Urothelium cell line (cell line): ENCODE results near the gene PAK2.
"Not testable (repeated sequence)": the region's sequence is repeated elsewhere in the genome, so short reads cannot be mapped to it uniquely, and the experiment has no call there.

Experiments used
- DNase-seq: peaks from one replicate; pipeline ENCODE4 v3.0.0; 2011; ENCODE audit warnings: low spot score, mixed read lengths
- FAIRE-seq: peaks from 2 replicates; lab custom pipeline; 2011; peaks lifted over from hg19 to GRCh38; lab: Jason Lieb, UNC

PAK2 gene

GRCh38 chr3:196777836-196778235 lies 38.2 kb downstream of the PAK2 start:
- FAIRE-seq (no peak), DNase-seq (no peak)

GRCh38 chr3:196778755-196779154 lies 39.1 kb downstream of the PAK2 start:
- DNase-seq (no peak), FAIRE-seq (no peak)

DNA sequence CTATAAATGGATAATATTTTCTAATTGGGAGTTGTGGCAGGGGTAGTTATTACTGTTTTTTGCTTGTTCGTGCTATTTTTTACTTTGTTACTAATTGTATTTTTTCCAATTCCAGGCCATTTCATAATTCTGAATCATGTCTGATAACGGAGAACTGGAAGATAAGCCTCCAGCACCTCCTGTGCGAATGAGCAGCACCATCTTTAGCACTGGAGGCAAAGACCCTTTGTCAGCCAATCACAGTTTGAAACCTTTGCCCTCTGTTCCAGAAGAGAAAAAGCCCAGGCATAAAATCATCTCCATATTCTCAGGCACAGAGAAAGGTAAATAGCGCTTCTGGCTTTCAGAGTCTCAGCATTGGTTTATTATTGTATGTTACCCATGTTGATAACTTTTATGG lies 42.9 kb downstream of the PAK2 start:
- FAIRE-seq (no peak), DNase-seq (no peak)

GRCh38 chr3:196788528-196788927 lies 48.9 kb downstream of the PAK2 start:
- DNase-seq (no peak), FAIRE-seq (no peak)

DNA sequence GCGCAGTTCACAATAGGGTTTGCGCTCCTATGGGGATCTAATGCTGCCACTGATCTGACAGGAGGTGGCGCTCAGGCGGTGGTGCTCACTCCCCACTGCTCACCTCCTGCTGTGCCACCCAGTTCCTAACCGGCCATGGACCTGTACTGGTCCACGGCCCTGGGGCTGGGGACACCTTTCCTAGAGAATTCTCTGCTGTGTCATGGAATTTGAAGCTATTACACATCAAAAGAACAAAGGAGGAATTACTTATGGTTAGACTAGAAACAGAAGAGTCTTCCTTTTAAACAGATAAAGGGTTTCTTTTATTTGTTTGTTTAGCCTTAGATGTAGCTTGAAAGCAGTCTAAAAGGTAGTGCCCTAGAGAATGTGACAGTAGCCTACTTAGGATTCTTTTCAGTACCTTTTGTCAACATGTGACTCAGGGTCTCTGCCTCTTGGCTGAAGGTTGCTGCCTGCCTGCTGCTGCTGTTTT lies 50.3 kb downstream of the PAK2 start:
- FAIRE-seq (no peak), DNase-seq (no peak)

DNA sequence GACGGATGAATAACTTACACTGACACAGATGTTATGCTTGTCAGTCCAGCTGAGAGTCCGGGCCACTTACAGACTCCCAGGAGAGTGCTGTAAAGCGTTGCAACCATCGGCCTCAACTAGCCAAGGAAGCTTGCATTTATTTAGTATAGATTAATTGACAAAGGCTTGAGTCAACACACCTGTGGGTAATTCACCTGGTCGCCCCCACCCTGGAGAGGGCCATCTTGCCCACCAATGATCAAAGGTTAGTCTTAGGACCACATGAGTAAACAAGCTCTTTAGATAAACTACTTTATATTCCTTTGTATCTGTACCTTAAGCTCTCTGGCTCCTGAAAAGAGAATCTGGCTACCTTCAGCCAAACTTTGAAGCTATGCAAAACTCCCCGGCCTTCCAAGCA lies 51.0 kb downstream of the PAK2 start:
- DNase-seq: no peak
- FAIRE-seq: no peak

- FAIRE-seq (no peak), DNase-seq (peak; percentile 45)
Observed at GRCh38 chr3:196792771-196793170, 53.1 kb downstream of the PAK2 start.

DNA sequence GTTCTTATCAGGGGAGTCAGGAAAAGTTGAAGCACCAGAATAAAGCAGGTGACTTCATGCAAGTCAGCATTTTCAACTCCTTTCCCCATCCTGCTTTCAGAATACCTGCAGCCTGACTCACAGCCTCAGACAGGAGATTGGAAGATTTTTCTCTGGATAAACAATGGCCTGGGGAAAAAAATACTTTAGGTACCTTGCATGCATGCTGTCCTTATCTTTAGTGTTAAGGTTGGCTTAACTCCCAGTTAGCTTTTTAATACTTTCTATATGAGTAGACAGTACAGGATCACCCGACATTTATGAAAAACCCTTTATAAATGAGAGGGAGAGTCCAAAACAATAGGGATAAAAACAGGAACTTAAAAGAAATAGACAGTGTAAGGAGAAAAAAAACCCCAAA lies 53.6 kb downstream of the PAK2 start:
- FAIRE-seq (no peak), DNase-seq (peak; percentile 81)

GRCh38 chr3:196794467-196794866 lies 54.8 kb downstream of the PAK2 start:
- no peak for DNase-seq
- no peak for FAIRE-seq

DNA sequence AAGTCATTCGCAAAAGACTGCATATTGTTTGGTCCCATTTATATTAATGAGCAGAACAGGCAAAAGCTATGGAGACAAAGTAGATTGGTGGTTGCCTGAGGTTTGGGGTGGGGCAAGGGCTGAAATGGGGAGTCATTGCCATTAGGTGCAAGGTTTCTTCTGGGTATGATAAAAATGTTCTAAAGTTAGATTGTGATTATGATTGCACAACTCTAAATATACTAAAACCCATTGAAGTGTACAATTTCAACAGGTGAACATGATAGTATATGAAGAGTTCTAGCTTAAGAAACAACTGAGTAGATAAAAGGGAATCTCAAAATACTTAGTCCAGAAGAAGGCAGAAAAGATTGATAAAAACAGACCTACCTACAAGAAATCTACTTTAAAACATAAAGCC lies 56.7 kb downstream of the PAK2 start:
- no peak for DNase-seq
- FAIRE-seq: no peak

DNA sequence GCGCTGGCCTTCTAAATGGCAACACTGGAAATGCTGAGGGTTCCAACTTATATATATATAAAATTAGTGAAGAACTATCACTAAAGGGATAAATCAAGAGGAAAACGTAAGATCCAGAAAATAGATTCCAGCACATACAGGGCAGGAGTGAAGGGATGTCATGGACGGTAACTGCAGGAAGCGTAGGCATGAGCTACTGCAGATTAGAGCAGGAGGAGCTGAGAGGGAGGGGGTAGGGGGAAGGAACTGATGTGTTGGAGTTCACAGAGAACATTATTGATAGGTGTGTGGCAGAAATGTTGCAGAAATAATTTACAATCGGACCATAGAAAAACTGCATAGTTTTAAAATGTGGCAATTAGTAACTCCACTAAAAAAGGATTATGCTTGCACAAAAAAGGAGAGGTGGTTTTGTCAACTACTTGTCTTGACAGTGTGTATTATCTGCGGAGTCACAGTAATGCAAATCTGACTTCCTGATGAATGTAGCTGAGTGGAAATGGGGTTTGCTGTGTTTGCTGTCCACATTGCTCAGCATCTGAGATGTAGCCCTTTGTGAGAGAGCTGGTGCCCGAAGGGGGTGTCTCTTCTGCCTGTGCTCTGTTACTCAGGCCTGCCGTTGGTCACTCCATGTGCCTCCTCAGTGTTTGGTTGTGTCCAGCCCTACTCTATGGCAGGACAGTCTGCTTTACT lies 61.2 kb downstream of the PAK2 start:
- no peak for FAIRE-seq
- no peak for DNase-seq

GRCh38 chr3:196803891-196804468 lies 64.3 kb downstream of the PAK2 start:
- FAIRE-seq (no peak), DNase-seq (no peak)

DNA sequence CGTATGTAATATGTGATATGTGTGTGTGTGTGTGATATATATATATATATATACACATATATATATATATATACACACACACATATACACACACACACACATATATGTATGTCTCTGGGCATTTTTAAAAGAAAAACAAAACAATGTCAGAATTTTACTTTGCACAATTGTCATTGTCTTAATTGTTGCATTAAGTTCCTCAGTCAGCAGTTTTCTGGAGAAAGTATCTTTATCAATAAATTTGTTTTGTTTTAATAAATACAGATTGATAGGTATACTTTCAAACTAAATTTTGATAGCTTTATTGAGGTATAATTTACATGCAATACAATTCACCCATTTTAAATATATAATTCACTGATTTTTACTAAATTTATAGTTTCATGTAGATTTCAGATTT lies 65.1 kb downstream of the PAK2 start:
- FAIRE-seq (no peak), DNase-seq (no peak)

GRCh38 chr3:196810963-196811581 lies 71.4 kb downstream of the PAK2 start:
- FAIRE-seq (peak; percentile 85), DNase-seq (no peak)

GRCh38 chr3:196812853-196813252 lies 73.2 kb downstream of the PAK2 start:
- FAIRE-seq: no peak

DNA sequence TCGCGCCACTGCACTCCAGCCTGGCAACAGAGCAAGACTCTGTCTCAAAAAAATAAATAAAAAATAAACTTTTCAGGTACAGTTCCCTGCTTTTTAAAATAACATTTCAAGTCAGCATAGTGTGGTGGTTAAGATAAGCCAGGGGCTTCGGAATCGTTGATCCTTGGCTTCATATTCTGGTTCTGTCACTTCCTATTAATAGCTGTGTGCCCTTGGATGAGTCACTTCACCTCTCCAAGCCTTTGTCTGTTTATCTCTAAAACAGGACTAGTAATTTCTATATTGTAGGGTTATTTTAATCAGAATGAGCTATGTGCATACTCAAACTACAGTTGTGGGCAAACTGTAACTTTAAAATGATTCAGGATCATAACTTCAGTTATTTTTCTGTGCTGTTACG lies 74.2 kb downstream of the PAK2 start:
- FAIRE-seq (no peak), DNase-seq (no peak)

More at GRCh38 chr3:196812853-196813252, 73.2 kb downstream of the PAK2 start:
- no peak for DNase-seq

- DNase-seq: no peak
- no peak for FAIRE-seq
Observed at GRCh38 chr3:196821806-196822355, 82.2 kb downstream of the PAK2 start.

- DNase-seq, FAIRE-seq: not testable (repeated sequence)
Observed at GRCh38 chr3:196829651-196830050, 90.0 kb downstream of the PAK2 start.

DNA sequence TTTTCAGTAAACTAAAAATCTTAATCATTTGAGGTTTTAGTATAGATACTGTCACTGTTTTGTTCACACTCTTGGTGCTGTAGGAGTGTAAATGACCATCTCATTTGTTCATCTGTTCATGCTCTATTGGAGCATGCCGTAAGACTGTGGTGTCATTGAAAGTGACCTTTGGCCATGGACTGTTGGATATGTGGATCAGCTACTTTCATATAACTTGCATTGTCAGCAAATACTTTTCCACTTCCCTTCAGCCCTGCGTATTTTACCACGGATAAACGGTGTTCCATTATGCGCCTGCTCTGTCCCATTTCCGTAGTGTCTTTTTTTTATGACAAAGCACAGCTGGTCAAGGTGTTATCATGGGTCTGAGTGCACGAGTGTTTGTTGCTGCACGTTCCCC lies 95.4 kb downstream of the PAK2 start:
- FAIRE-seq (no peak), DNase-seq (no peak)

GRCh38 chr3:196836626-196837025 lies 97.0 kb downstream of the PAK2 start:
- DNase-seq, FAIRE-seq: not testable (repeated sequence)

DNA sequence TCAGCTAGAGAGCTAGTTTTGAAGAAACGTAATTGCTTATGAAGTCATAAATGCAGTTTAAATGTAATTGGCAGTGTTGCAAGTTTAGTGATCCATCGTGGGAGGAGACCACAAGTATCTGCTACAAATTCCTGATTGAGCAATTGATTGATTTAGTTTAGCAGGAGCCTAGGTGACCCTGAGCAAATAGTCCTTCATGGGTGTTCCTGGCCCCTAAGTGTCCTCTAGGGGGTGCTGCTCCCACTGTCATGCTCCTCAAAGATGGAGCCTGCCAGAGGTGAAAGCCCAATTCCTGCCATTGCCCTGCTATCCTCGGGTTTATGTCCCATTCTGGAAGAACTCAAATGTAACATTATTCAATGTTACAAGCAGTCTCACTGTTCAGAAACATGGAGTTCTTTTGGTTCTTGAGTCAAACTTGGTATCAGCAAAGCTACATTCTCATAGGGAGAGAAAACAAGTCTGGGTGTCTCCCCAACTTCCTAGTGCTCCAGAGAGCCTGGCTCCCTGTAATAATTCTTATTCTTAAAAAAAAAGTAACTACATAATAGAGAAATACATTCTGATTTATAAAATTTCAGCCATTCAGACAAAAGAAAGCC lies 98.3 kb downstream of the PAK2 start:
- DNase-seq (peak; percentile 45), FAIRE-seq (no peak)
